BJ (cell line): ENCODE data around the gene DPP9. TPM values are rescaled to one million over a fixed set of nuclear protein-coding genes. Genes with fewer than 3 reads are reported as not detected.

ENCODE experiments used
- CTCF ChIA-PET: fragments of 350-600 bp; formaldehyde crosslinking; extraction: SDS; loops from one replicate; lab custom pipeline; 2021; ENCODE audit warnings: antibody characterized with exemption, inconsistent platforms; lab: Yijun Ruan, JAX
- POLR2A ChIA-PET: fragments of 300-600 bp; sonication (Branson Sonifier 250); formaldehyde crosslinking; extraction: SDS; loops from one replicate; lab custom pipeline; 2021; ENCODE audit warnings: antibody characterized with exemption; lab: Charles Lee
- DNase-seq: peaks from one replicate; pipeline ENCODE4 v3.0.0-alpha.2; 2011; ENCODE audit warnings: low read depth
- H3K27me3 ChIP-seq: 2 replicates; pipeline ENCODE4 v1.6.0; 2011; ENCODE audit warnings: low read length; ENCODE audit not compliant: control insufficient read depth, insufficient read depth
- H3K36me3 ChIP-seq: 2 replicates; pipeline ENCODE4 v1.5.1; 2011; ENCODE audit warnings: low read length; ENCODE audit not compliant: control insufficient read depth, insufficient read depth
- H3K4me3 ChIP-seq: 2 replicates; pipeline ENCODE4 v1.5.1; 2011; ENCODE audit warnings: low read depth, mild to moderate bottlenecking, control low read depth, low read length
- polyA plus RNA-seq: library from polyadenylated mRNA; depleted of rRNA; stranded (reverse); fragments of >200 nt; gene quantifications from 2 replicates; pipeline ENCODE4 v1.2.3, GENCODE V29; 2011
- TF ChIP-seq, protein P1 (sequence below): IDR thresholded peaks from 2 replicates; pipeline ENCODE4 v1.5.1; 2011; ENCODE audit warnings: low read depth, mild to moderate bottlenecking, control low read depth, inconsistent platforms, low read length, moderate library complexity; ENCODE audit not compliant: insufficient read depth

DPP9 gene
- polyA plus RNA-seq, 1 experiment: 12.3 TPM

DNA sequence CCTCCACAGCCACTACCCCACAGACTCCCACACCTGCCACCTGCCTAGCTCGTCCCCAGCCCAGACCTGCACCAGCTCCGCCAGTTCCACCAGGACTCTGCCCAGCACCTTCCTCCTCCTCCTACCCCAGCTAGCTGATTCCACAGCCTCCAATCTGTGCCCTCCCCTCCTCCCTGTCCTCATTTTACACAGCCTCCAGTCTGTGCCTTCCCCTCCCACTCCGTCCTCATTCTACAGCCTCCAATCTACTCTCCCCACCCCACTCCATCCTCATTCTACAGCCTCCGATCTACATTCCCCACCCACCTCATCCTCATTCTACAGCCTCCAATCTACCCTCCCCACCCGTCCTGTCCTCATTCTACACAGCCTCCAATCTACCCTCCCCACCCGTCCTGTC, 60.8 kb downstream of the DPP9 start:
- ChIA-PET POLR2A (no interaction called here), CTCF (no interaction called here)
- H3K27me3 ChIP-seq: no peaks in the 10 kb centered on the region
- no peak for DNase-seq
- peaks cover 42% of the 10 kb centered on the region for H3K36me3 ChIP-seq
- H3K4me3 ChIP-seq: no peak overlapping the region
- TF ChIP-seq, protein P1, sequence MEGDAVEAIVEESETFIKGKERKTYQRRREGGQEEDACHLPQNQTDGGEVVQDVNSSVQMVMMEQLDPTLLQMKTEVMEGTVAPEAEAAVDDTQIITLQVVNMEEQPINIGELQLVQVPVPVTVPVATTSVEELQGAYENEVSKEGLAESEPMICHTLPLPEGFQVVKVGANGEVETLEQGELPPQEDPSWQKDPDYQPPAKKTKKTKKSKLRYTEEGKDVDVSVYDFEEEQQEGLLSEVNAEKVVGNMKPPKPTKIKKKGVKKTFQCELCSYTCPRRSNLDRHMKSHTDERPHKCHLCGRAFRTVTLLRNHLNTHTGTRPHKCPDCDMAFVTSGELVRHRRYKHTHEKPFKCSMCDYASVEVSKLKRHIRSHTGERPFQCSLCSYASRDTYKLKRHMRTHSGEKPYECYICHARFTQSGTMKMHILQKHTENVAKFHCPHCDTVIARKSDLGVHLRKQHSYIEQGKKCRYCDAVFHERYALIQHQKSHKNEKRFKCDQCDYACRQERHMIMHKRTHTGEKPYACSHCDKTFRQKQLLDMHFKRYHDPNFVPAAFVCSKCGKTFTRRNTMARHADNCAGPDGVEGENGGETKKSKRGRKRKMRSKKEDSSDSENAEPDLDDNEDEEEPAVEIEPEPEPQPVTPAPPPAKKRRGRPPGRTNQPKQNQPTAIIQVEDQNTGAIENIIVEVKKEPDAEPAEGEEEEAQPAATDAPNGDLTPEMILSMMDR: no peak

DNA sequence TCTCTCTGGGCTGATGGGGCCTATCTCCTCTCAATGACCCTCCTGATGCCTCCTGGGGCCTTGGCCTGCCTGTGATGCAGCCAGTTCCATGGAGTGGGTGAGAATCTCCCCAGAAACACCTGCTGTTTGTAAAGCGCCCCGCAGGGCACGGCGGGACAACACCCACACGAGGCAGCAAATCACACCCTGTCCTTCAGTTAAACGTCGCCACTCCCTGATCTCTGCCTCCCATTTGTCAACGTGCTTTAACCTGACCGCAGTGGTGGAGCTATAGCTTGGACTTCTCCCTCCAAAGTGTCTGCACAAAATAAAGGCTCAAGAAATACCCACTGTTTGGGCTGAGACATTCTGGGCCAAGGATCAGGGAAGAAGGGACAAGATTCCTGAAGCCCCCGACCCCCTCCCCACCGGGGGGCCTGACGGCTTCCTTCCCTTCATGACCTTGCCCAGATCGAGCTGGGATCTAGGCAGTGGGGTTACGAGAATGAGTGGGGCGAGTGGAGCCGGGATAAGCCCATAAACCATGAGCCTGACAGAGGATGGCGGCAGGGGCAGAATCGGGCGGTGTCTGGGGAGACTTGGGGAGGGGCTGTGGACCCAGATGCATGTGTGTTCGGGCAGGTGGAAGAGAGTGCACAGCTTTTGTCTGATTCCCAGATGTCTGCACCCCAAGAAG, 61.5 kb downstream of the DPP9 start:
- TF ChIP-seq, protein P1: no peak
- POLR2A ChIA-PET: no interaction called here
- CTCF ChIA-PET: no interaction called here
- peaks cover 40% of the 10 kb centered on the region for H3K36me3 ChIP-seq
- no peak overlapping the region for H3K4me3 ChIP-seq
- DNase-seq: no peak
- no peaks in the 10 kb centered on the region for H3K27me3 ChIP-seq

DNA sequence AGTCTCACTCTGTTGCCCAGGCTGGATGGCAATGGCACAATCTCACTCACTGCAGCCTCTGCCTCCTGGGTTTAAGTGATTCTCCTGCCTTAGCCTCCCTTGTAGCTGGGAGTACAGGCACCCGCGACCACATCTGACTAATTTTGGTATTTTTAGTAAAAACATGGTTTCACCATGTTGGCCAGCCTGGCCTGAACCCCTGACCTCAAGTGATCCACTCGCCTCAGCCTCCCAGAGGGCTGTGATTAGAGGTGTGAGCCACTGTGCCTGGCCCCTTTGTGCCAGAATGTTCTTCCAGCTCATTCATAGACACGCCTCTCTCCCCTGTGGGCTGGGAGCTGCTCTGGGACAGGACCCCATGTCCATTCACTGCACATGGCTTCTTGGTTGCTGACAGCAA, 62.6 kb downstream of the DPP9 start:
- no peaks in the 10 kb centered on the region for H3K27me3 ChIP-seq
- CTCF ChIA-PET: interaction anchor here (0.6 to 0.9 kb wide), 2 partner anchors 68 to 366 kb away, joined by 3 read pairs; no protein-coding TSS in a partner anchor
- TF ChIP-seq, protein P1: no peak
- peaks cover 41% of the 10 kb centered on the region for H3K36me3 ChIP-seq
- POLR2A ChIA-PET: no interaction called here
- no peak for DNase-seq
- H3K4me3 ChIP-seq: no peak overlapping the region

DNA sequence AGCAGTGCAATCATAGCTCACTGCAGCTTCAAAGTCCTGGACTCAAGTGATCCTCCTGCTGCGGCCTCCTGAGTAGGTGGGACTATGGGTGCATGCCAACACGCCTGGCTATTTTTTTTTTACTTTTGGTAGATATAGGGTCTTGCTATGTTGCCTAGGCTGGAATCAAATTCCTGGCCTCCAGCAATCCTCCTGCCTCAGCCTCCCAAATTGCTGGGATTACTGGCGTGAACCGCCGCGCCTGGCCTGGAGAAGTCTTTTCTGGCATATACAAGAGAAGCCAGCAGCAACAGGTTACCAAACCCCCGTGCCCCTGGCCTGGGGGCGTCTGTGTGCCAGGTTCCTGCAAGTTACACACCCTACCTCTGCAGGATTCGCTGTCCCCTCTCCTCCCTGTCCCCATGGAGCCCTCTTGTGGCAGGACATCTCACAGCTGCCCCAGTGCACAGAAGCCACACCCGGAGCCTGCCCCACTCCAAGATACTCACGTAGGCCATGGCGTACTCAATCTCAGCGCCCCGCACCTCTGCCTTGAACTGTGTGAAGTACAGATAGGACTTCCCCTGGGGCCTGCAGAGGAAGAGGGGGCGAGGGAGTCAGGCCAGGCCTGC, 63.4 kb downstream of the DPP9 start:
- POLR2A ChIA-PET: no interaction called here
- Histone ChIP-seq H3K36me3 (peaks cover 40% of the 10 kb centered on the region), H3K27me3 (no peaks in the 10 kb centered on the region), H3K4me3 (no peak overlapping the region)
- CTCF ChIA-PET: interaction anchor here (1.1 kb wide), 1 partner anchor 131 kb away, joined by 3 read pairs; no protein-coding TSS in a partner anchor
- TF ChIP-seq, protein P1: no peak
- no peak for DNase-seq

DNA sequence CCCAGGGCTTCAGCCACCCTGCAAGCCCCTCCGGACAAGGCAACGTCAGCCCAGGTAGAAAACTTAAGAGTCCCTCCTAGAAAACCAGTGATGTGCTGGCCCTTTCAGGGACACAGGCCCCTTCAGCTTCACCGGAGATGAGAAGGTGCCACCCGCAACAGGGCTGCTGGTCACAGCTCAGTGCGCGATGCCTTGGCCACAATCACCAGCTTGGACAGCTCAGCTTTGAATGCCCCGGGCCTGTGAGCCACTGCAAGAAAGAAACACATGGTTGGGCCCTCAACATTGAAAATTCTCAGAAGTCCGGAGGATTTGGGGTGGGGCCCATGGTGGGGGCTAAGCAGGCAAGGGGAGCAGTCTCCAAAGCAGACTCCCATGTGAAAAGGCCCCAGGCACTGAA, 65.8 kb downstream of the DPP9 start:
- ChIA-PET CTCF (no interaction called here), POLR2A (no interaction called here)
- DNase-seq: no peak

More for the DNA sequence above, 65.8 kb downstream of the DPP9 start:
- H3K27me3 ChIP-seq: no peaks in the 10 kb centered on the region
- TF ChIP-seq, protein P1: no peak
- peaks cover 30% of the 10 kb centered on the region for H3K36me3 ChIP-seq
- no peak overlapping the region for H3K4me3 ChIP-seq
